ENCODE data around the gene TIMP3.

GRCh38 chr22:32876516-32876915 lies 75.0 kb downstream of the TIMP3 start:
- TF ChIP-seq POLR2AphosphoS5 (IDR thresholded peaks at IDR 0.05; ENCODE audit: insufficient read depth, low read depth, low read length) (no peak), EZH2 (IDR thresholded peaks at IDR 0.05; ENCODE audit: borderline replicate concordance, low read depth, low read length, severe bottlenecking) (no peak), CTCF (IDR thresholded peaks at IDR 0.05; ENCODE audit: extremely low read depth in 1 of 2, insufficient read depth in 1 of 2, low read depth in 1 of 2, low read length in 2 of 2) (no peak), POLR2A (IDR thresholded peaks at IDR 0.05; ENCODE audit: low read depth, low read length) (no peak), MAX (IDR thresholded peaks at IDR 0.05; ENCODE audit: insufficient read depth, insufficient read length) (no peak)
